ENCODE results near the gene SLC9A9.

Gene SLC9A9

DNA sequence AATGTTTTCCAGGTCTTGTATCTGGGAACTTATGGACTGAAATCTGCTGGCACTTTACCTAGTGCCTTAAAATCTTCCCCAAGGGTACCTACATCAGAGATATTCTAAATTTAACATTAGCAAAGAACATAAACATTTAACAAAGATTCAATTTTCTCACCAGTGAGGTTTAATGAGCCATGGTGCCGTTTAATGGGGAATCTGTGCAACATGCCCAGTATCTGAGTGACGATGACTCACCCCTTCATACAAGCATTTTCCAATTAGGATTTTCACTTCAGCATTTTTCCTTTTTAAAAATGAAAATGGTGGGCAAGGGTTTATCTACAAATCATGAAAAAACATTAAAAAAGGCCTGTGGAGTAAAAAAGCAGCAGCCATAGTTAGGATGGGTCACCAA is 189.4 kb downstream of the SLC9A9 start:
- Histone ChIP-seq H3K27me3 (ENCODE audit: insufficient read depth, poor library complexity, severe bottlenecking) (peaks cover 2% of the 10 kb centered on the region), H3K4me3 (replicated peaks; ENCODE audit: insufficient read depth, low read length) (no peak overlapping the region), H3K27ac (replicated peaks) (no peak overlapping the region)
- DNase-seq (ENCODE audit: low read depth in 1 of 2, low spot score in 1 of 2): no peak
- TF ChIP-seq, protein P1, sequence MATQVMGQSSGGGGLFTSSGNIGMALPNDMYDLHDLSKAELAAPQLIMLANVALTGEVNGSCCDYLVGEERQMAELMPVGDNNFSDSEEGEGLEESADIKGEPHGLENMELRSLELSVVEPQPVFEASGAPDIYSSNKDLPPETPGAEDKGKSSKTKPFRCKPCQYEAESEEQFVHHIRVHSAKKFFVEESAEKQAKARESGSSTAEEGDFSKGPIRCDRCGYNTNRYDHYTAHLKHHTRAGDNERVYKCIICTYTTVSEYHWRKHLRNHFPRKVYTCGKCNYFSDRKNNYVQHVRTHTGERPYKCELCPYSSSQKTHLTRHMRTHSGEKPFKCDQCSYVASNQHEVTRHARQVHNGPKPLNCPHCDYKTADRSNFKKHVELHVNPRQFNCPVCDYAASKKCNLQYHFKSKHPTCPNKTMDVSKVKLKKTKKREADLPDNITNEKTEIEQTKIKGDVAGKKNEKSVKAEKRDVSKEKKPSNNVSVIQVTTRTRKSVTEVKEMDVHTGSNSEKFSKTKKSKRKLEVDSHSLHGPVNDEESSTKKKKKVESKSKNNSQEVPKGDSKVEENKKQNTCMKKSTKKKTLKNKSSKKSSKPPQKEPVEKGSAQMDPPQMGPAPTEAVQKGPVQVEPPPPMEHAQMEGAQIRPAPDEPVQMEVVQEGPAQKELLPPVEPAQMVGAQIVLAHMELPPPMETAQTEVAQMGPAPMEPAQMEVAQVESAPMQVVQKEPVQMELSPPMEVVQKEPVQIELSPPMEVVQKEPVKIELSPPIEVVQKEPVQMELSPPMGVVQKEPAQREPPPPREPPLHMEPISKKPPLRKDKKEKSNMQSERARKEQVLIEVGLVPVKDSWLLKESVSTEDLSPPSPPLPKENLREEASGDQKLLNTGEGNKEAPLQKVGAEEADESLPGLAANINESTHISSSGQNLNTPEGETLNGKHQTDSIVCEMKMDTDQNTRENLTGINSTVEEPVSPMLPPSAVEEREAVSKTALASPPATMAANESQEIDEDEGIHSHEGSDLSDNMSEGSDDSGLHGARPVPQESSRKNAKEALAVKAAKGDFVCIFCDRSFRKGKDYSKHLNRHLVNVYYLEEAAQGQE (IDR thresholded peaks at IDR 0.05; ENCODE audit: insufficient replicate concordance, low read depth): no peak
- TF ChIP-seq, protein P2, sequence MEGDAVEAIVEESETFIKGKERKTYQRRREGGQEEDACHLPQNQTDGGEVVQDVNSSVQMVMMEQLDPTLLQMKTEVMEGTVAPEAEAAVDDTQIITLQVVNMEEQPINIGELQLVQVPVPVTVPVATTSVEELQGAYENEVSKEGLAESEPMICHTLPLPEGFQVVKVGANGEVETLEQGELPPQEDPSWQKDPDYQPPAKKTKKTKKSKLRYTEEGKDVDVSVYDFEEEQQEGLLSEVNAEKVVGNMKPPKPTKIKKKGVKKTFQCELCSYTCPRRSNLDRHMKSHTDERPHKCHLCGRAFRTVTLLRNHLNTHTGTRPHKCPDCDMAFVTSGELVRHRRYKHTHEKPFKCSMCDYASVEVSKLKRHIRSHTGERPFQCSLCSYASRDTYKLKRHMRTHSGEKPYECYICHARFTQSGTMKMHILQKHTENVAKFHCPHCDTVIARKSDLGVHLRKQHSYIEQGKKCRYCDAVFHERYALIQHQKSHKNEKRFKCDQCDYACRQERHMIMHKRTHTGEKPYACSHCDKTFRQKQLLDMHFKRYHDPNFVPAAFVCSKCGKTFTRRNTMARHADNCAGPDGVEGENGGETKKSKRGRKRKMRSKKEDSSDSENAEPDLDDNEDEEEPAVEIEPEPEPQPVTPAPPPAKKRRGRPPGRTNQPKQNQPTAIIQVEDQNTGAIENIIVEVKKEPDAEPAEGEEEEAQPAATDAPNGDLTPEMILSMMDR (IDR thresholded peaks at IDR 0.05; ENCODE audit: insufficient read depth, low read length): no peak
- TF ChIP-seq GABPA (IDR thresholded peaks at IDR 0.05; ENCODE audit: low read depth): no peak
- TF ChIP-seq POLR2AphosphoS5 (IDR thresholded peaks at IDR 0.05; ENCODE audit: low read depth): no peak
- no peak for TF ChIP-seq SPI1 (IDR thresholded peaks at IDR 0.05; ENCODE audit: borderline replicate concordance, low read depth)

DNA sequence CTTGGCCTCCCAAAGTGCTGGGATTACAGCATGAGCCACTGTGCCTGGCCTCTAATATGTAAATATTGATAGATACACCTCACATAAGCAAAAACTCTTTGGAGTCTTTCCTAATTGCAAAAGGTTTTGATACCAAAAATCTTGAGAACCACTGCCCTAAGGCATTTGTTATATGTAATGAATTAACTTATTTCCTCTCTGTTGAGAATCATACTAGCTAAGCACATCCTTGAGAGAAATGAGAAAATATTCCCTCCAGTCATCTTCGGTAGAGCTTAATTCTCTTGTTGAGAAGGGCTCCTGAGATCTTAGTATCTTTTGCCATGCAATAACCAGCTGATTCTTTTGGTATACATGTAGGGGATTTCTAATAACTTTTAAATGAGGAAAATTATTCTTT is 190.2 kb downstream of the SLC9A9 start:
- Histone ChIP-seq H3K27ac (replicated peaks) (no peak overlapping the region), H3K27me3 (ENCODE audit: insufficient read depth, poor library complexity, severe bottlenecking) (peaks cover 2% of the 10 kb centered on the region), H3K4me3 (replicated peaks; ENCODE audit: insufficient read depth, low read length) (no peak overlapping the region)
- no peak for DNase-seq (ENCODE audit: low read depth in 1 of 2, low spot score in 1 of 2)
- no peak for TF ChIP-seq POLR2AphosphoS5 (IDR thresholded peaks at IDR 0.05; ENCODE audit: low read depth)
- TF ChIP-seq, protein P2 (IDR thresholded peaks at IDR 0.05; ENCODE audit: insufficient read depth, low read length): no peak
- TF ChIP-seq, protein P1 (IDR thresholded peaks at IDR 0.05; ENCODE audit: insufficient replicate concordance, low read depth): no peak
- no peak for TF ChIP-seq GABPA (IDR thresholded peaks at IDR 0.05; ENCODE audit: low read depth)

DNA sequence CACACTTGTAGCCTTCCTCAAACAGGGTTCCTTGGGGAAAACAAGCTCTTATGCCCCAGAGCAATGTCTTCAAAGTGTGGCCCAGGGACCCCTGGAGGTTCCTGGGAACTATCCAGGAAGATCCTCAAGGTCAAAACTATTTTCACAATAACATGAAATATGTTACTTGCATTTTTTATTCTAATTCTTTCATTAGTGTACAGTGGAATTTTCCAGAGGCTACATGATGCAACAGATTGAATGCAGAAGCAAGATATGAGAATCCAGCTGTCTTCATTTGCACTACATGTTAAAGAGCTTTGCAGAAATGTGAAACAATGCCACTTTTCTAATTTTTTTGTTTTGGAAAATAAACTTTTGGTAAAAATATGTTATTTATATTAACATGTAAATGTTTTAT is 190.9 kb downstream of the SLC9A9 start:
- H3K27ac ChIP-seq (replicated peaks): no peak overlapping the region
- peaks cover 2% of the 10 kb centered on the region for H3K27me3 ChIP-seq (ENCODE audit: insufficient read depth, poor library complexity, severe bottlenecking)
- no peak for TF ChIP-seq GABPA (IDR thresholded peaks at IDR 0.05; ENCODE audit: low read depth)
- TF ChIP-seq, protein P2 (IDR thresholded peaks at IDR 0.05; ENCODE audit: insufficient read depth, low read length): no peak
- TF ChIP-seq, protein P1 (IDR thresholded peaks at IDR 0.05; ENCODE audit: insufficient replicate concordance, low read depth): no peak
- TF ChIP-seq SPI1 (IDR thresholded peaks at IDR 0.05; ENCODE audit: borderline replicate concordance, low read depth): no peak
- TF ChIP-seq POLR2AphosphoS5 (IDR thresholded peaks at IDR 0.05; ENCODE audit: low read depth): no peak
- H3K4me3 ChIP-seq (replicated peaks; ENCODE audit: insufficient read depth, low read length): no peak overlapping the region
- DNase-seq (ENCODE audit: low read depth in 1 of 2, low spot score in 1 of 2): no peak

All from HL-60 (cell line).